Measurements from ENCODE around the gene SH3RF2. TPM values are rescaled to one million over a fixed set of nuclear protein-coding genes. Genes with fewer than 3 reads are reported as not detected.

Gene SH3RF2
- total and polyA plus RNA-seq, 9 of the 15 experiments (the other 6 are each of a cell fraction or from before 2014, with no cell fraction given), result 0.05 TPM; not detected in 8

- DNase-seq (ENCODE audit: extremely low read depth in 1 of 4, low spot score in 3 of 4), result no peak
- ChIA-PET CTCF (ENCODE audit: low intra/inter-chr PET ratio) (no interaction called here), POLR2A (no interaction called here)
- H3K9me1 ChIP-seq (ENCODE audit: control insufficient read depth, insufficient read depth, low read length), result no peaks in the 10 kb centered on the region
- no peak overlapping the region for H3K4me2 ChIP-seq (ENCODE audit: insufficient read depth, low read length)
- H3K27me3 ChIP-seq (ENCODE audit: control insufficient read depth in 2 of 2, insufficient read depth in 2 of 2, low read length in 2 of 2), result peaks cover 11 to 19% of the 10 kb centered on the region in 2 experiments; a peak in 3 of 5 replicates
- H3K9ac ChIP-seq (ENCODE audit: insufficient read depth in 1 of 2, low read depth in 2 of 2, low read length in 2 of 2), result no peak overlapping the region
- no peaks in the 10 kb centered on the region for H3K36me3 ChIP-seq (ENCODE audit: control insufficient read depth, insufficient read depth, low read length)
- no peak for TF ChIP-seq CHD4 (IDR thresholded peaks at IDR 0.05; ENCODE audit: insufficient read depth, insufficient replicate concordance, low read depth, low read length, poor library complexity, severe bottlenecking)
- peak in 1 of 2 experiments; percentile 46; a peak in 2 of 4 replicates for TF ChIP-seq RAD21 (CRISPR knock-in tag; conservative IDR thresholded peaks at IDR 0.05 in 1 of 2, IDR thresholded peaks at IDR 0.05 in 1 of 2)
- peak; percentile 29; the same call in 1 of the 2 replicates for TF ChIP-seq NFIC (IDR thresholded peaks at IDR 0.05)
- TF ChIP-seq CTCF (IDR thresholded peaks at IDR 0.05 in 2 of 3, conservative IDR thresholded peaks at IDR 0.05 in 1 of 3; ENCODE audit: insufficient read depth in 2 of 3, low read depth in 1 of 3, low read length in 3 of 3), result peak in 2 of 3 experiments; percentile 10 to 11; a peak in 1 of 6 replicates
- no TSS peak for BruUV-seq (replicated peaks)
- H2AFZ ChIP-seq (ENCODE audit: low read depth, low read length), result no peak overlapping the region
- H3K4me1 ChIP-seq (replicated peaks in 1 of 2; ENCODE audit: control insufficient read depth in 2 of 2, insufficient read depth in 2 of 2, low read length in 2 of 2), result no peaks in the 10 kb centered on the region
- H3K4me3 ChIP-seq, result no peak overlapping the region
- no peaks in the 10 kb centered on the region for H4K20me1 ChIP-seq (replicated peaks; ENCODE audit: control insufficient read depth, insufficient read depth, low read length)
- H3K79me2 ChIP-seq (ENCODE audit: control insufficient read depth, insufficient read depth, low read length), result no peaks in the 10 kb centered on the region
- 3% methylated on average over 3 of the region's 3 CpGs for WGBS (ENCODE audit: insufficient coverage, low coverage, missing lambda C conversion rate)
- H3K9me3 ChIP-seq (replicated peaks; ENCODE audit: control insufficient read depth, insufficient read depth, low read depth, low read length), result no peaks in the 10 kb centered on the region
- no peak overlapping the region for H3K27ac ChIP-seq (ENCODE audit: extremely low read depth, low read depth, low read length)
- in situ Hi-C loops (cut with MboI), result no loop called here
- intact Hi-C loops (cut with micrococcal nuclease), result loop anchor here (5.0 kb wide), 1 partner anchor 139 kb away; no protein-coding TSS in a partner anchor
- ATAC-seq, result no peak
- FAIRE-seq, result no peak
Measured at GRCh38 chr5:145908206-145908960, 28.0 kb upstream of the SH3RF2 start.

Measured in K562 (cell line).